ENCODE measurements around the gene KPNB1.

- TF ChIP-seq, protein P1, sequence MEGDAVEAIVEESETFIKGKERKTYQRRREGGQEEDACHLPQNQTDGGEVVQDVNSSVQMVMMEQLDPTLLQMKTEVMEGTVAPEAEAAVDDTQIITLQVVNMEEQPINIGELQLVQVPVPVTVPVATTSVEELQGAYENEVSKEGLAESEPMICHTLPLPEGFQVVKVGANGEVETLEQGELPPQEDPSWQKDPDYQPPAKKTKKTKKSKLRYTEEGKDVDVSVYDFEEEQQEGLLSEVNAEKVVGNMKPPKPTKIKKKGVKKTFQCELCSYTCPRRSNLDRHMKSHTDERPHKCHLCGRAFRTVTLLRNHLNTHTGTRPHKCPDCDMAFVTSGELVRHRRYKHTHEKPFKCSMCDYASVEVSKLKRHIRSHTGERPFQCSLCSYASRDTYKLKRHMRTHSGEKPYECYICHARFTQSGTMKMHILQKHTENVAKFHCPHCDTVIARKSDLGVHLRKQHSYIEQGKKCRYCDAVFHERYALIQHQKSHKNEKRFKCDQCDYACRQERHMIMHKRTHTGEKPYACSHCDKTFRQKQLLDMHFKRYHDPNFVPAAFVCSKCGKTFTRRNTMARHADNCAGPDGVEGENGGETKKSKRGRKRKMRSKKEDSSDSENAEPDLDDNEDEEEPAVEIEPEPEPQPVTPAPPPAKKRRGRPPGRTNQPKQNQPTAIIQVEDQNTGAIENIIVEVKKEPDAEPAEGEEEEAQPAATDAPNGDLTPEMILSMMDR (IDR thresholded peaks at IDR 0.05): no peak
- TF ChIP-seq POLR2AphosphoS5 (IDR thresholded peaks at IDR 0.05): no peak
Observed at GRCh38 chr17:47726796-47727703, 77.3 kb downstream of the KPNB1 start.
